Keratinocyte (primary cell): ENCODE measurements around the gene MPI.

Experiments
- EZH2 ChIP-seq: IDR thresholded peaks from one replicate; pipeline ENCODE4 v1.6.1; 2012; ENCODE audit warnings: inconsistent platforms, mild to moderate bottlenecking, low read length, moderate library complexity
- TF ChIP-seq, protein P1 (sequence below), 3 experiments: IDR thresholded peaks in 1 of 3; conservative IDR thresholded peaks in 1 of 3; optimal IDR thresholded peaks in 1 of 3; 2 replicates in 2 of 3; 3 replicates in 1 of 3; pipeline versions ENCODE3 to v1.5.1; 2011; ENCODE audit warnings: low read length in 3 of 3, mild to moderate bottlenecking in 3 of 3, moderate library complexity in 2 of 3, control low read depth in 1 of 3, inconsistent platforms in 1 of 3; ENCODE audit not compliant: insufficient read depth in 2 of 3; ENCODE audit errors: extremely low read depth in 1 of 3

- TF ChIP-seq, protein P1, sequence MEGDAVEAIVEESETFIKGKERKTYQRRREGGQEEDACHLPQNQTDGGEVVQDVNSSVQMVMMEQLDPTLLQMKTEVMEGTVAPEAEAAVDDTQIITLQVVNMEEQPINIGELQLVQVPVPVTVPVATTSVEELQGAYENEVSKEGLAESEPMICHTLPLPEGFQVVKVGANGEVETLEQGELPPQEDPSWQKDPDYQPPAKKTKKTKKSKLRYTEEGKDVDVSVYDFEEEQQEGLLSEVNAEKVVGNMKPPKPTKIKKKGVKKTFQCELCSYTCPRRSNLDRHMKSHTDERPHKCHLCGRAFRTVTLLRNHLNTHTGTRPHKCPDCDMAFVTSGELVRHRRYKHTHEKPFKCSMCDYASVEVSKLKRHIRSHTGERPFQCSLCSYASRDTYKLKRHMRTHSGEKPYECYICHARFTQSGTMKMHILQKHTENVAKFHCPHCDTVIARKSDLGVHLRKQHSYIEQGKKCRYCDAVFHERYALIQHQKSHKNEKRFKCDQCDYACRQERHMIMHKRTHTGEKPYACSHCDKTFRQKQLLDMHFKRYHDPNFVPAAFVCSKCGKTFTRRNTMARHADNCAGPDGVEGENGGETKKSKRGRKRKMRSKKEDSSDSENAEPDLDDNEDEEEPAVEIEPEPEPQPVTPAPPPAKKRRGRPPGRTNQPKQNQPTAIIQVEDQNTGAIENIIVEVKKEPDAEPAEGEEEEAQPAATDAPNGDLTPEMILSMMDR (optimal IDR thresholded peaks at IDR 0.05 in 1 of 3, IDR thresholded peaks at IDR 0.05 in 1 of 3, conservative IDR thresholded peaks at IDR 0.05 in 1 of 3; ENCODE audit: extremely low read depth in 1 of 3, insufficient read depth in 2 of 3, low read length in 3 of 3): no peak
- TF ChIP-seq EZH2: no peak
Measured at GRCh38 chr15:74863239-74864056, 26.4 kb upstream of the MPI start.
